ENCODE data around the gene WNT3A. TPM values are rescaled to one million over a fixed set of nuclear protein-coding genes. Genes with fewer than 3 reads are reported as not detected.

WNT3A gene
- total and polyA plus RNA-seq, 2 experiments from 2014 or later = 0.07 to 0.65 TPM

DNA sequence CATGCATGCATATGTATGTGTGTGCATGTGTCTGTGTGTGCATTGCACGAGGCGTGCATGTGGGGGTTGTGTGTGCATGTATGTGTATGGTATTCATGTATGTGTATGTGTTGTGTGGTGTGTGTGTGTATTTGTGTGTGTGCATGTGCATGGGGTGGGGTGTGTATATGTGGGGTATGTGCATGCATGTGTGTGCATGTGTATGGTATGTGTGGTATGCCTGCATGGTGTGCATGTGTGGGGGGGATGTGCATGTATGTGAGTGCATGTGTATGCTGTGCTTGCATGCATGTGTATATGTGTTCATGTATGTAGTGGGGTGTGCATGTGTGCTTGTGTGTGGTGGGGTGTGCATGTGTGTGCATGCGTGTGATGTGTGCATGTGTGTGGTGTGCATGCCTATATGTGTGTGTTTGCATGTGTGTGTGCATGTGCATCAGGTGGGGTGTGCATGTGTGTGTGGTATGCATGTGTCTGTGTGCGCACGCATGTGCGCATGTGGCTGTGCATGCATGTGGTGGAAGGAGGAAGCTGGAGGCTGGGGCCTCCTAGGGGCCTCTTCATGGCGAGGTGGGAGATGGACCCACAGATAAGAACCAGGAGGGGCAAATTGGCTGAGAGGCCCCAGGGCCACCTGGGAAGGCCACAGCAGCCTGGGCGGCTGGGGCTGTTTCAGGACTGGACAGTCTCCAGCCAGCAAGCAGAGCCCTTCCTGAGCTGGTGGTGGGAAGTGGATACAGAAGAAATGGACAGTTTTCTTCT, 39.8 kb downstream of the WNT3A start:
- Histone ChIP-seq H3K27me3 (ENCODE audit: insufficient read depth) (peaks cover 51% of the 10 kb centered on the region), H3K36me3 (ENCODE audit: insufficient read depth) (no peaks in the 10 kb centered on the region), H3F3A (replicated peaks; ENCODE audit: low read depth) (no peaks in the 10 kb centered on the region), H2AFZ (no peak overlapping the region), H4K20me1 (replicated peaks; ENCODE audit: insufficient read depth) (no peaks in the 10 kb centered on the region; the same call in 1 of the 2 replicates), H3K27ac (ENCODE audit: low read depth) (no peak overlapping the region), H3K9me2 (ENCODE audit: insufficient read depth) (peaks cover 12% of the 10 kb centered on the region), H3K79me2 (replicated peaks; ENCODE audit: insufficient read depth) (no peaks in the 10 kb centered on the region), H3K4me2 (no peak overlapping the region), H3K4me1 (ENCODE audit: insufficient read depth) (no peaks in the 10 kb centered on the region), H3K4me3 (no peak overlapping the region)
- no peak overlapping the region for H3K27ac Mint-ChIP-seq
- no peak for TF ChIP-seq NANOG (IDR thresholded peaks at IDR 0.05; ENCODE audit: borderline replicate concordance)
- no peak for TF ChIP-seq JUNB (IDR thresholded peaks at IDR 0.05; ENCODE audit: unreplicated experiment)
- no peak for TF ChIP-seq ZNF331 (CRISPR knock-in tag; IDR thresholded peaks at IDR 0.05; ENCODE audit: low read depth)
- TF ChIP-seq POLR2AphosphoS5 (IDR thresholded peaks at IDR 0.05; ENCODE audit: low read depth) = no peak
- TF ChIP-seq STAT1 (IDR thresholded peaks at IDR 0.05; ENCODE audit: unreplicated experiment) = no peak
- TF ChIP-seq ZNF114 (CRISPR knock-in tag; IDR thresholded peaks at IDR 0.05) = no peak
- TF ChIP-seq, protein P1, sequence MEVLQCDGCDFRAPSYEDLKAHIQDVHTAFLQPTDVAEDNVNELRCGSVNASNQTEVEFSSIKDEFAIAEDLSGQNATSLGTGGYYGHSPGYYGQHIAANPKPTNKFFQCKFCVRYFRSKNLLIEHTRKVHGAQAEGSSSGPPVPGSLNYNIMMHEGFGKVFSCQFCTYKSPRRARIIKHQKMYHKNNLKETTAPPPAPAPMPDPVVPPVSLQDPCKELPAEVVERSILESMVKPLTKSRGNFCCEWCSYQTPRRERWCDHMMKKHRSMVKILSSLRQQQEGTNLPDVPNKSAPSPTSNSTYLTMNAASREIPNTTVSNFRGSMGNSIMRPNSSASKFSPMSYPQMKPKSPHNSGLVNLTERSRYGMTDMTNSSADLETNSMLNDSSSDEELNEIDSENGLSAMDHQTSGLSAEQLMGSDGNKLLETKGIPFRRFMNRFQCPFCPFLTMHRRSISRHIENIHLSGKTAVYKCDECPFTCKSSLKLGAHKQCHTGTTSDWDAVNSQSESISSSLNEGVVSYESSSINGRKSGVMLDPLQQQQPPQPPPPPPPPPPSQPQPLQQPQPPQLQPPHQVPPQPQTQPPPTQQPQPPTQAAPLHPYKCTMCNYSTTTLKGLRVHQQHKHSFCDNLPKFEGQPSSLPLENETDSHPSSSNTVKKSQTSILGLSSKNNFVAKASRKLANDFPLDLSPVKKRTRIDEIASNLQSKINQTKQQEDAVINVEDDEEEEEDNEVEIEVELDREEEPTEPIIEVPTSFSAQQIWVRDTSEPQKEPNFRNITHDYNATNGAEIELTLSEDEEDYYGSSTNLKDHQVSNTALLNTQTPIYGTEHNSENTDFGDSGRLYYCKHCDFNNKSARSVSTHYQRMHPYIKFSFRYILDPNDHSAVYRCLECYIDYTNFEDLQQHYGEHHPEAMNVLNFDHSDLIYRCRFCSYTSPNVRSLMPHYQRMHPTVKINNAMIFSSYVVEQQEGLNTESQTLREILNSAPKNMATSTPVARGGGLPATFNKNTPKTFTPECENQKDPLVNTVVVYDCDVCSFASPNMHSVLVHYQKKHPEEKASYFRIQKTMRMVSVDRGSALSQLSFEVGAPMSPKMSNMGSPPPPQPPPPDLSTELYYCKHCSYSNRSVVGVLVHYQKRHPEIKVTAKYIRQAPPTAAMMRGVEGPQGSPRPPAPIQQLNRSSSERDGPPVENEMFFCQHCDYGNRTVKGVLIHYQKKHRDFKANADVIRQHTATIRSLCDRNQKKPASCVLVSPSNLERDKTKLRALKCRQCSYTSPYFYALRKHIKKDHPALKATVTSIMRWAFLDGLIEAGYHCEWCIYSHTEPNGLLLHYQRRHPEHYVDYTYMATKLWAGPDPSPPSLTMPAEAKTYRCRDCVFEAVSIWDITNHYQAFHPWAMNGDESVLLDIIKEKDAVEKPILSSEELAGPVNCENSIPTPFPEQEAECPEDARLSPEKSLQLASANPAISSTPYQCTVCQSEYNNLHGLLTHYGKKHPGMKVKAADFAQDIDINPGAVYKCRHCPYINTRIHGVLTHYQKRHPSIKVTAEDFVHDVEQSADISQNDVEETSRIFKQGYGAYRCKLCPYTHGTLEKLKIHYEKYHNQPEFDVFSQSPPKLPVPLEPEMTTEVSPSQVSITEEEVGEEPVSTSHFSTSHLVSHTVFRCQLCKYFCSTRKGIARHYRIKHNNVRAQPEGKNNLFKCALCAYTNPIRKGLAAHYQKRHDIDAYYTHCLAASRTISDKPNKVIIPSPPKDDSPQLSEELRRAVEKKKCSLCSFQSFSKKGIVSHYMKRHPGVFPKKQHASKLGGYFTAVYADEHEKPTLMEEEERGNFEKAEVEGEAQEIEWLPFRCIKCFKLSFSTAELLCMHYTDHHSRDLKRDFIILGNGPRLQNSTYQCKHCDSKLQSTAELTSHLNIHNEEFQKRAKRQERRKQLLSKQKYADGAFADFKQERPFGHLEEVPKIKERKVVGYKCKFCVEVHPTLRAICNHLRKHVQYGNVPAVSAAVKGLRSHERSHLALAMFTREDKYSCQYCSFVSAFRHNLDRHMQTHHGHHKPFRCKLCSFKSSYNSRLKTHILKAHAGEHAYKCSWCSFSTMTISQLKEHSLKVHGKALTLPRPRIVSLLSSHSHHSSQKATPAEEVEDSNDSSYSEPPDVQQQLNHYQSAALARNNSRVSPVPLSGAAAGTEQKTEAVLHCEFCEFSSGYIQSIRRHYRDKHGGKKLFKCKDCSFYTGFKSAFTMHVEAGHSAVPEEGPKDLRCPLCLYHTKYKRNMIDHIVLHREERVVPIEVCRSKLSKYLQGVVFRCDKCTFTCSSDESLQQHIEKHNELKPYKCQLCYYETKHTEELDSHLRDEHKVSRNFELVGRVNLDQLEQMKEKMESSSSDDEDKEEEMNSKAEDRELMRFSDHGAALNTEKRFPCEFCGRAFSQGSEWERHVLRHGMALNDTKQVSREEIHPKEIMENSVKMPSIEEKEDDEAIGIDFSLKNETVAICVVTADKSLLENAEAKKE (CRISPR knock-in tag; IDR thresholded peaks at IDR 0.05) = no peak
- TF ChIP-seq, protein P2, sequence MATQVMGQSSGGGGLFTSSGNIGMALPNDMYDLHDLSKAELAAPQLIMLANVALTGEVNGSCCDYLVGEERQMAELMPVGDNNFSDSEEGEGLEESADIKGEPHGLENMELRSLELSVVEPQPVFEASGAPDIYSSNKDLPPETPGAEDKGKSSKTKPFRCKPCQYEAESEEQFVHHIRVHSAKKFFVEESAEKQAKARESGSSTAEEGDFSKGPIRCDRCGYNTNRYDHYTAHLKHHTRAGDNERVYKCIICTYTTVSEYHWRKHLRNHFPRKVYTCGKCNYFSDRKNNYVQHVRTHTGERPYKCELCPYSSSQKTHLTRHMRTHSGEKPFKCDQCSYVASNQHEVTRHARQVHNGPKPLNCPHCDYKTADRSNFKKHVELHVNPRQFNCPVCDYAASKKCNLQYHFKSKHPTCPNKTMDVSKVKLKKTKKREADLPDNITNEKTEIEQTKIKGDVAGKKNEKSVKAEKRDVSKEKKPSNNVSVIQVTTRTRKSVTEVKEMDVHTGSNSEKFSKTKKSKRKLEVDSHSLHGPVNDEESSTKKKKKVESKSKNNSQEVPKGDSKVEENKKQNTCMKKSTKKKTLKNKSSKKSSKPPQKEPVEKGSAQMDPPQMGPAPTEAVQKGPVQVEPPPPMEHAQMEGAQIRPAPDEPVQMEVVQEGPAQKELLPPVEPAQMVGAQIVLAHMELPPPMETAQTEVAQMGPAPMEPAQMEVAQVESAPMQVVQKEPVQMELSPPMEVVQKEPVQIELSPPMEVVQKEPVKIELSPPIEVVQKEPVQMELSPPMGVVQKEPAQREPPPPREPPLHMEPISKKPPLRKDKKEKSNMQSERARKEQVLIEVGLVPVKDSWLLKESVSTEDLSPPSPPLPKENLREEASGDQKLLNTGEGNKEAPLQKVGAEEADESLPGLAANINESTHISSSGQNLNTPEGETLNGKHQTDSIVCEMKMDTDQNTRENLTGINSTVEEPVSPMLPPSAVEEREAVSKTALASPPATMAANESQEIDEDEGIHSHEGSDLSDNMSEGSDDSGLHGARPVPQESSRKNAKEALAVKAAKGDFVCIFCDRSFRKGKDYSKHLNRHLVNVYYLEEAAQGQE (IDR thresholded peaks at IDR 0.05; ENCODE audit: unreplicated experiment) = no peak
- no peak for TF ChIP-seq CTCF (conservative IDR thresholded peaks at IDR 0.05; ENCODE audit: low read depth in 2 of 2)
- no peak for TF ChIP-seq EZH2 (IDR thresholded peaks at IDR 0.05; ENCODE audit: low read depth, unreplicated experiment)
- TF ChIP-seq EZH2phosphoT487 (IDR thresholded peaks at IDR 0.05; ENCODE audit: unreplicated experiment) = no peak
- no peak for TF ChIP-seq ETS1 (IDR thresholded peaks at IDR 0.05)
- no peak for TF ChIP-seq CREB1 (CRISPR knock-in tag; IDR thresholded peaks at IDR 0.05; ENCODE audit: low read depth)
- ATAC-seq = no peak
- H3K9me3 Mint-ChIP-seq = no peaks in the 10 kb centered on the region
- peaks cover 28% of the 10 kb centered on the region for H3K27me3 Mint-ChIP-seq (ENCODE audit: insufficient read depth, low read depth, poor library complexity)
- no peaks in the 10 kb centered on the region for H3K36me3 Mint-ChIP-seq (ENCODE audit: low read depth)
- no peak for DNase-seq (ENCODE audit: low spot score)
- H3K4me1 Mint-ChIP-seq = peaks cover 4% of the 10 kb centered on the region; the same call in 1 of the 3 replicates
- H3K4me3 Mint-ChIP-seq = no peak overlapping the region

Data from GM23338 (cell line).